Ectodermal cell (in vitro differentiated cells): Measurements from ENCODE around the gene MOAP1.
"Not testable (repeated sequence)": the region's sequence is repeated elsewhere in the genome, so short reads cannot be mapped to it uniquely, and the experiment has no call there.

ENCODE experiments used
- H3K27ac ChIP-seq: 2 replicates; pipeline ENCODE4 v1.7.0; 2013; ENCODE audit warnings: mild to moderate bottlenecking, low read depth, low read length; ENCODE audit not compliant: insufficient read depth, poor library complexity, severe bottlenecking
- H3K27me3 ChIP-seq: 2 replicates; pipeline ENCODE4 v1.7.0; 2013; ENCODE audit warnings: mild to moderate bottlenecking, low read length; ENCODE audit not compliant: insufficient read depth, control insufficient read depth, poor library complexity, severe bottlenecking
- H3K36me3 ChIP-seq: one replicate; pipeline ENCODE4 v1.7.0; 2013; ENCODE audit warnings: low read length; ENCODE audit not compliant: control insufficient read depth, insufficient read depth
- H3K4me1 ChIP-seq: one replicate; pipeline ENCODE4 v1.7.0; 2013; ENCODE audit warnings: low read length; ENCODE audit not compliant: control insufficient read depth, insufficient read depth
- H3K4me3 ChIP-seq: 2 replicates; pipeline ENCODE4 v1.7.0; 2013; ENCODE audit warnings: low read depth, low read length, control low read depth; ENCODE audit not compliant: insufficient read depth
- H3K9me3 ChIP-seq: 2 replicates; pipeline ENCODE4 v1.7.0; 2013; ENCODE audit warnings: mild to moderate bottlenecking, low read length, moderate library complexity; ENCODE audit not compliant: control insufficient read depth
- WGBS, 2 experiments: methylation state at CpG; one replicate each; pipeline ENCODE4 v1.1.7; 2013; ENCODE audit warnings: missing lambda C conversion rate in 2 of 2; 5-methylcytosine and 5-hydroxymethylcytosine counted together

Gene MOAP1

DNA sequence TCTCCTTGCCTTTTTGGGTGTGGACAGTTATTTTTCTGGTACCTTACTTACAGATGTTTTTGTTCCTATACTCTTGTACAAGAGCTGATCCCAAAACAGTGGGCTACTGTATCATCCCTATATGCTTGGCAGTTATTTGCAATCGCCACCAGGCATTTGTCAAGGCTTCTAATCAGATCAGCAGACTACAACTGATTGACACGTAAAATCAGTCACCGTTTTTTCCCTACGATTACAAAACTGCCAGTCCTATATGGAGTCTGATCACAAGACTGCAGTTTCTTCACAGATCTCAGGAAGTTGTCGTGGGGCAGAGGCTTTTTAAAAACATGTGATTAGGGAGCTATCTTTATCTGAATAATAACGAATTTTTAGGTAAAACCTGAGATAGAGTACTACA lies 1.8 kb upstream of the MOAP1 start:
- H3K4me1 ChIP-seq = no peaks in the 10 kb centered on the region
- no peaks in the 10 kb centered on the region for H3K36me3 ChIP-seq
- no peak overlapping the region for H3K4me3 ChIP-seq
- H3K27me3 ChIP-seq = no peaks in the 10 kb centered on the region
- no peak overlapping the region for H3K27ac ChIP-seq
- H3K9me3 ChIP-seq = no peaks in the 10 kb centered on the region
- 94 to 97% methylated on average over 6 of the region's 6 CpGs for WGBS, 2 experiments

DNA sequence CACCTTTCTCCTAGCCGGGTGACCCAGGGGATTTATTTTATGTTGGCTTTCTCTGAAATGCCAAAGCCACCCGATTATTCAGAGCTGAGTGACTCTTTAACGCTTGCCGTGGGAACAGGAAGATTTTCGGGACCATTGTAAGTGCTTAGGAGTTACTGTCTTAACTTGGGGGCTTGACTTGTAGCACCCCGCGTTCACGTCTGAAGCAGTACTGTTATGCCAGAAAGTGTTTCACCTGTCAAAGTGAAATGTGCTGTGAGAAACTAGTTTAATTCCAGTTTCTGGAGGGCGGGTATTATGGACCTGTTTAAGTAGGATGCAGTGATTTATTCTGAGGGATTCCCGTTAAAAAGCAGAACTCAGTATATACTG lies 638 bp upstream of the MOAP1 start:
- Histone ChIP-seq H3K27ac (peak overlapping the region; percentile 76), H3K4me1 (no peaks in the 10 kb centered on the region), H3K27me3 (no peaks in the 10 kb centered on the region), H3K9me3 (no peaks in the 10 kb centered on the region), H3K36me3 (no peaks in the 10 kb centered on the region), H3K4me3 (peak overlapping the region; percentile 91)
- 2% methylated on average over 10 of the region's 10 CpGs for WGBS, 2 experiments

DNA sequence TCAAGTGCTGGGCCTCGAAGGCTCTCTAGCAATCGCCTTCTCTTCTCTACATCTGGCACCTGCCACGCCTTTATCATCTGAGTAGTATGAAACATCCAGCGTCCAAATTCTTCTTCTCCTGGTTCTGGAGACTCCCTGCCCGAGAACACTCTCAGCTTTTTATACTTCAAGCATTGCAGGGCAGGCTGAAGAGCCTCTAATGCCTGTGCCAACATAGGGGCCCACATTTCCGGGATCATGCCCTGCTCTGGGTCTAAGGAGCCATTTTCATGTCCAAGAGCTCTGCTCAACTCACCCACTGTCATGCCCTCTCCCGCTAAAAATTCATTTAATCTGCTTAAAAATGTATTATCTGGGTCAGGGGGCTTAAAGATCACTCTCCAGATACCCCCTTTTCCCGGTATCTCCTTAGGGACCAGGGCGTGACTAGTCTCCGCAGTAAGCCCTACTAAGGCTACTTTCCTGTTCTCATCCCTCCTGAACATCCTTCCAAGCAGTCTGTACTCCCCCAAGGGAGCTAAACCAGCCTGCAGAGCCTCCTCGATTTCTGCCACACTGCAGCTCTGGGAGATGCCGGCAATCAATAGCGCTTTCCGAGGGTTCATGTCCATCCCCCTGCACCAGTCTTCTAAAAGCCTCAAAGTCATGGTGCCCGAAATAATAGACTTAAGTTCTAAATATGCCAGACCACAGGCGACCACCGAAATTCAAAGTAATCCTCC lies 940 bp downstream of the MOAP1 start:
- 54 to 57% methylated on average over 17 of the region's 17 CpGs for WGBS, 2 experiments
- Histone ChIP-seq H3K27ac (no peak overlapping the region), H3K27me3 (no peaks in the 10 kb centered on the region), H3K4me1 (no peaks in the 10 kb centered on the region), H3K9me3 (no peaks in the 10 kb centered on the region), H3K36me3 (no peaks in the 10 kb centered on the region), H3K4me3 (peak overlapping the region; percentile 91)

DNA sequence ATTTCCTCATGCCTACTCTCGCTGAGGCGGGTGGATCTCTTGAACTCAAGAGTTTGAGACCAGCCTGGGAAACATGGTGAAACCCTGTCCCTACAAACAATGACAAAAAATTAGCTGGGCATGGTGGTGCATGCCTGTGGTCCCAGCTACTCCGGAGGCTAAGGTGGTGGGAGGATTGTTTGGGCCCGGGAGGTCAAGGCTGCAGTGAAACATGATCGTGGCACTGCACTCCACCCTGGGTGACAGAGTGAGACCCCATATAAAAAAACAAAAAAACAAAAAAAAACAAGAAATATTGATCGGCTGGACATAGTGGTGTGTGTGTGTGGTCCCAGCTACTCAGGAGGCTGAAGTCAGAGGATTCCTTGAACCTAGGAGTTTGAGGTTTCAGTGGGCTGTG lies 9.2 kb downstream of the MOAP1 start:
- H3K36me3 ChIP-seq = no peaks in the 10 kb centered on the region
- WGBS, 2 experiments = 87 to 91% methylated on average over 5 to 6 of the region's 6 CpGs
- H3K4me1 ChIP-seq = no peaks in the 10 kb centered on the region
- no peak overlapping the region for H3K27ac ChIP-seq
- no peak overlapping the region for H3K4me3 ChIP-seq
- no peaks in the 10 kb centered on the region for H3K27me3 ChIP-seq
- H3K9me3 ChIP-seq = no peaks in the 10 kb centered on the region

DNA sequence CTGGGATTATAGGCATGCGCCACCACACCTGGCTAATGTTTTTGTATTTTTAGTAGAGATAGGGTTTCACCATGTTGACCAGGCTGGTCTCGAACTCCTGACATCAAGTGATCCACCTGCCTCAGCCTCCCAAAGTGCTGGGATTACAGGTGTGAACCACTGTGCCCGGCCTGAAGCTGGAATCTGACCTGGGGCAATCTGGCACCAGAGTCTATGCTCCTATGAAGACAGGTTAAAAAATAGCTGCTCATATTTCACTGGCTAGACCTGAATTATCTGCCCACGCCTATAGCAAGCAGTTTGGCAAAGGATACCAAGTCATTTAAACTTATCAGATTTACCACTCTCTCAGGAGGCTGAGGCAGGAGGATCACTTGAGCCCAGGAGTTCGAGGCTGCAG lies 10.0 kb downstream of the MOAP1 start:
- not testable (repeated sequence) for H3K4me3 ChIP-seq, H3K9me3 ChIP-seq, H3K27ac ChIP-seq, H3K36me3 ChIP-seq, H3K27me3 ChIP-seq, H3K4me1 ChIP-seq
- WGBS, 2 experiments = 91 to 93% methylated on average over 5 of the region's 5 CpGs

DNA sequence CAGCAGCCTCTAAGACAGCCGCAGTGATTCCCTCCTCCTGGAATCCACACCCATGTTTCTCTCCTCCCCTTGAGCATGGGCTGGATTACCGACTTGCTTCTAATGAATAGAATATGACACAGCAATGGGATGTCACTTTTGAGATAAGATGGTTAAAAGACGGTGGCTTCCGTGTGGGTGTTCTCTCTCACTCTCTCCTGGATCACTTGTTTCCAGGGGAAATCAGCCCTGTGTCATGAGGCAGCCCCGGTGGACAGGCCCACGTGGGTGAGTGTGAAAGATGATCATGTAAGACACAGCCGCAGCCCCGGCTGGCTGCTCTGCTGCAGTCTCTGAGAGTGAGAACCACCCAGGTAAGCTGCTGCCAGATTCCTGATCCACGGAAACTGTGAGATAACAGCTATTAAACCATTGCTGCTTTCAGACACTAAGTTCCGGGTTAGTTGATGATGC lies 10.7 kb downstream of the MOAP1 start:
- Histone ChIP-seq H3K36me3 (no peaks in the 10 kb centered on the region), H3K27me3 (no peaks in the 10 kb centered on the region), H3K9me3 (no peaks in the 10 kb centered on the region), H3K4me3 (no peak overlapping the region), H3K27ac (no peak overlapping the region), H3K4me1 (no peaks in the 10 kb centered on the region)
- WGBS, 2 experiments = 78 to 84% methylated on average over 9 to 10 of the region's 10 CpGs

DNA sequence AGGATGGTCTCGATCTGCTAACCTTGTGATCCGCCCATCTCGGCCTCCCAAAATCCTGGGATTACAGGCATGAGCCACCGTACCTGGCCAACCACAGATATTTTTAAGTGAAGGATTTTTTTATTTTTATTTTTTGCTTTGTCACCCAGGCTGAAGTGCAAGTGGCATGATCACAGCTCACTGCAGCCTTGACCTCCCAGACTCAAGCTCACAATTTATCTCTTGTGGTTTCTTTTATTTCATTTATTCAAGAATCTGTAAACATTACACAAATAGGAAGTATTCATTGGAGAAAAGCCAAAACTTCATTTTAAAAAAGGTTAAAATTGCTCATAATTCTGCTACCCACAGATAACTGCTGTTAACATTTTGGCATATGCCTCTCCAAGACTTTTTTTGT lies 13.3 kb downstream of the MOAP1 start:
- Histone ChIP-seq H3K4me3 (no peak overlapping the region), H3K27ac (no peak overlapping the region), H3K36me3 (no peaks in the 10 kb centered on the region), H3K9me3 (no peaks in the 10 kb centered on the region), H3K4me1 (no peaks in the 10 kb centered on the region), H3K27me3 (no peaks in the 10 kb centered on the region)
- 92 to 98% methylated on average over 4 of the region's 4 CpGs for WGBS, 2 experiments

DNA sequence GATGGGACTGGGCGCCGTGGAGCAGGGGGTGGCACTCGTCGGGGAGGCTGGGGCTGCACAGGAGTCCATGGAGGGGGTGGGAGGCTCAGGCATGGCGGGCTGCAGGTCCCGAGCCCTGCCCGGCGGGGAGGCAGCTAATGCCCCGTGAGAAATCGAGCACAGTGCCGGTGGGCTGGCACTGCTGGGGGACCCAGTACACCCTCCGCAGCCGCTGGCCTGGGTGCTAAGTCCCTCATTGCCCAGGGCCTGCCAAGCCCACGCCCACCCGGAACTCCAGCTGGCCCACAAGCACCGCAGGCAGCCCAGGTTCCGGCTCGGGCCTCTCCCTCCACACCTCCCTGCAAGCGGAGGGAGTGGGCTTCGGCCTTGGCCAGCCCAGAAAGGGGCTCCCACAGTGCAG lies 14.6 kb downstream of the MOAP1 start:
- not testable (repeated sequence) for H3K27me3 ChIP-seq, H3K4me1 ChIP-seq, H3K4me3 ChIP-seq, H3K9me3 ChIP-seq, H3K27ac ChIP-seq, H3K36me3 ChIP-seq
- WGBS, 2 experiments = 95% methylated on average over 20 of the region's 20 CpGs

DNA sequence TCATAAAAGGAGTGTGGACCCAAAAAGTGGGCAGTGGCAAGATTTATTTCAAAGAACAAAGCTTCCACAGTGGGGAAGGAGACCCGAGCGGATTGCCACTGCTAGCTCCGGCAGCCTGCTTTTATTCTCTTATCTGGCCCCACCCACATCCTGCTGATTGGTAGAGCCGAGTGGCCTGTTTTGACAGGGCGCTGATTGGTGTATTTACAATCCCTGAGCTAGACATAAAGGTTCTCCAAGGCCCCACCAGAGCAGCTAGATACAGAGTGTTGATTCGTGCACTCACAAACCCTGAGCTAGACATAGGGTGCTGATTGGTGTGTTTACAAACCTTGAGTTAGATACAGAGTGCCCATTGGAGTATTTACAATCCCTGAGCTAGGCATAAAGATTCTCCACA lies 15.1 kb downstream of the MOAP1 start:
- not testable (repeated sequence) for H3K4me3 ChIP-seq, H3K27me3 ChIP-seq, H3K9me3 ChIP-seq, H3K27ac ChIP-seq, H3K36me3 ChIP-seq, H3K4me1 ChIP-seq
- 89 to 92% methylated on average over 6 of the region's 6 CpGs for WGBS, 2 experiments

DNA sequence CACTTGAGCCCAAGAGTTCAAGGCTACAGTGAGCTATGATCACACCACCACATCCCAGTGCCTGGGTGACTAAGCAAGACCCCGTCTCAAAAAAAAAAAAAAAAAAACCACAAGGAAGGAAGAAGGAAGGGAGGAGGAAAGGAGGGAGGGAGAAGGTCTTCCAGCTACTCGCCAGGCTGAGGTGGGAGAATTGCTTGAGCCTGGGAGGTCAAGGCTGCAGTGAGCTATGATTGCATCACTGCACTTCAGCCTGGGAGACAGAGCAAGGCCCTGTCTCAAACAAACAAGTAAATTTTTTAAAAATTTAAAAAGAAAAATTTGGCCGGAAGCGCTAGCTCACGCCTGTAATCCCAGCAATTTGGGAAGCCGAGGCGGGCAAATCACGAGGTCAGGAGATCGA lies 16.1 kb downstream of the MOAP1 start:
- not testable (repeated sequence) for H3K27me3 ChIP-seq, H3K36me3 ChIP-seq, H3K4me3 ChIP-seq, H3K27ac ChIP-seq, H3K4me1 ChIP-seq, H3K9me3 ChIP-seq
- WGBS, 2 experiments = 95 to 96% methylated on average over 8 of the region's 9 CpGs
